Common myeloid progenitor, CD34-positive (primary cell): Measurements from ENCODE around the gene CYTL1.

Source experiments
- CTCF ChIA-PET: fragments of 350-600 bp; sonication (Branson Sonifier 250); formaldehyde crosslinking; loops from one replicate; lab custom pipeline; 2021; ENCODE audit warnings: antibody characterized with exemption; lab: Charles Lee
- POLR2A ChIA-PET: fragments of 350-600 bp; sonication (Branson Sonifier 250); formaldehyde crosslinking; loops from one replicate; lab custom pipeline; 2021; ENCODE audit warnings: antibody characterized with exemption; lab: Charles Lee
- DNase-seq, 3 donors: peaks; one replicate each; pipeline versions ENCODE4 v3.0.0 to v3.0.0-alpha.2; 2013
- H3K27ac ChIP-seq, 2 experiments: 1 replicate in 1 of 2; 2 replicates in 1 of 2; pipeline ENCODE4 v1.7.0; 2013; ENCODE audit warnings: inconsistent platforms in 2 of 2, low read length in 2 of 2, mild to moderate bottlenecking in 2 of 2, low read depth in 1 of 2, moderate library complexity in 1 of 2; ENCODE audit not compliant: severe bottlenecking in 2 of 2, insufficient read depth in 1 of 2, poor library complexity in 1 of 2
- H3K27me3 ChIP-seq, 5 experiments: replicated peaks in 2 of 5; 1 replicate in 3 of 5; 2 replicates in 2 of 5; pipeline versions ENCODE4 v1.6.1 to v1.7.0; 2013; ENCODE audit warnings: low read length in 4 of 5, mild to moderate bottlenecking in 2 of 5, moderate library complexity in 2 of 5, inconsistent platforms in 1 of 5; ENCODE audit not compliant: insufficient read depth in 5 of 5, control insufficient read depth in 4 of 5
- H3K36me3 ChIP-seq, 4 experiments: 1 replicate in 2 of 4; 2 replicates in 2 of 4; pipeline versions ENCODE4 v1.6.1 to v1.7.0; 2013; ENCODE audit warnings: low read length in 3 of 4, control low read depth in 1 of 4, mild to moderate bottlenecking in 1 of 4; ENCODE audit not compliant: control insufficient read depth in 4 of 4, insufficient read depth in 4 of 4
- H3K4me1 ChIP-seq, 4 experiments: 1 replicate in 3 of 4; 2 replicates in 1 of 4; pipeline versions ENCODE4 v1.6.1 to v1.7.1; 2013; ENCODE audit warnings: low read length in 3 of 4, mild to moderate bottlenecking in 3 of 4, control low read depth in 1 of 4, inconsistent platforms in 1 of 4, moderate library complexity in 1 of 4; ENCODE audit not compliant: control insufficient read depth in 4 of 4, insufficient read depth in 4 of 4; ENCODE audit errors: control extremely low read depth in 1 of 4
- H3K4me3 ChIP-seq, 7 experiments: 1 replicate in 4 of 7; 2 replicates in 3 of 7; pipeline versions ENCODE4 v1.5.1 to v1.7.0; 2013; ENCODE audit warnings: mild to moderate bottlenecking in 7 of 7, low read length in 6 of 7, moderate library complexity in 6 of 7, inconsistent platforms in 2 of 7, low read depth in 2 of 7, control low read depth in 1 of 7; ENCODE audit not compliant: insufficient read depth in 4 of 7, control insufficient read depth in 1 of 7; ENCODE audit errors: extremely low read depth in 1 of 7
- H3K9me3 ChIP-seq, 5 experiments: 1 replicate in 4 of 5; 2 replicates in 1 of 5; pipeline versions ENCODE4 v1.6.1 to v1.7.1; 2013; ENCODE audit warnings: low read length in 4 of 5, mild to moderate bottlenecking in 2 of 5, inconsistent platforms in 1 of 5, low read depth in 1 of 5, moderate library complexity in 1 of 5; ENCODE audit not compliant: control insufficient read depth in 4 of 5, insufficient read depth in 2 of 5; ENCODE audit errors: control extremely low read depth in 1 of 5
- WGBS: methylation state at CpG from one replicate; pipeline ENCODE4 v1.1.5; 2013; ENCODE audit not compliant: insufficient coverage; 5-methylcytosine and 5-hydroxymethylcytosine counted together

The CYTL1 gene

GRCh38 chr4:5036239-5036638 is 17.0 kb upstream of the CYTL1 start:
- 11% methylated on average over 4 of the region's 5 CpGs for WGBS
- H3K27me3 ChIP-seq: no peaks in the 10 kb centered on the region
- no peaks in the 10 kb centered on the region for H3K9me3 ChIP-seq
- H3K4me3 ChIP-seq: no peak overlapping the region
- DNase-seq: peak; percentile 90 to 98 (median 97)
- peaks cover 0 to 4% (median 0%) of the 10 kb centered on the region in 4 experiments for H3K36me3 ChIP-seq
- CTCF ChIA-PET: interaction anchor here (1.0 to 3.9 kb wide), 5 partner anchors 9 to 32 kb away, joined by 3 to 13 read pairs (median 9); partner anchors contain the start of gene STK32B
- POLR2A ChIA-PET: interaction anchor here (0.6 to 1.1 kb wide), 2 partner anchors 15 to 33 kb away, joined by 4 to 9 read pairs; no protein-coding TSS in a partner anchor
- H3K4me1 ChIP-seq: peaks cover 28 to 63% (median 58%) of the 10 kb centered on the region in 4 experiments
- peak overlapping the region; percentile 31 to 59 for H3K27ac ChIP-seq

GRCh38 chr4:5034206-5034605 is 14.9 kb upstream of the CYTL1 start:
- WGBS: 69% methylated on average over 7 of the region's 8 CpGs
- Histone ChIP-seq H3K4me1 (peaks cover 28 to 62% (median 58%) of the 10 kb centered on the region in 4 experiments), H3K36me3 (no peaks in the 10 kb centered on the region), H3K27ac (peak overlapping the region; percentile 47 to 71), H3K9me3 (no peaks in the 10 kb centered on the region), H3K4me3 (peak overlapping the region in 1 of 7 experiments; percentile 29), H3K27me3 (no peaks in the 10 kb centered on the region)
- ChIA-PET POLR2A (no interaction called here), CTCF (interaction anchor here (0.8 to 1.5 kb wide), 5 partner anchors 10 to 40 kb away, joined by 3 to 6 read pairs (median 3); no protein-coding TSS in a partner anchor)
- no peak for DNase-seq

- 9% methylated on average over 9 of the region's 10 CpGs for WGBS
Measured at GRCh38 chr4:5033281-5033841, 14.1 kb upstream of the CYTL1 start.

GRCh38 chr4:5032813-5033212 is 13.6 kb upstream of the CYTL1 start:
- Histone ChIP-seq H3K27ac (peak overlapping the region; percentile 47 to 71), H3K9me3 (no peaks in the 10 kb centered on the region), H3K4me1 (peaks cover 19 to 53% (median 51%) of the 10 kb centered on the region in 4 experiments), H3K36me3 (no peaks in the 10 kb centered on the region), H3K27me3 (no peaks in the 10 kb centered on the region), H3K4me3 (peak overlapping the region in 3 of 7 experiments; percentile 29 to 56 (median 48))
- POLR2A ChIA-PET: interaction anchor here (0.6 to 1.0 kb wide), 2 partner anchors 13 to 29 kb away, joined by 3 read pairs; no protein-coding TSS in a partner anchor
- DNase-seq: no peak
- 8% methylated on average over 2 of the region's 5 CpGs for WGBS
- CTCF ChIA-PET: interaction anchor here (1.2 to 1.5 kb wide), 5 partner anchors 9 to 15 kb away, joined by 3 to 6 read pairs (median 4); no protein-coding TSS in a partner anchor

More at GRCh38 chr4:5033281-5033841, 14.1 kb upstream of the CYTL1 start:
- POLR2A ChIA-PET: interaction anchor here (0.6 to 1.0 kb wide), 2 partner anchors 12 to 30 kb away, joined by 3 read pairs; no protein-coding TSS in a partner anchor
- peak in 2 of 3 donors; percentile 73 to 79 for DNase-seq
- H3K36me3 ChIP-seq: no peaks in the 10 kb centered on the region
- no peaks in the 10 kb centered on the region for H3K27me3 ChIP-seq
- CTCF ChIA-PET: interaction anchor here (0.8 to 1.5 kb wide), 7 partner anchors 9 to 39 kb away, joined by 3 to 6 read pairs (median 3); no protein-coding TSS in a partner anchor
- peak overlapping the region; percentile 47 to 71 for H3K27ac ChIP-seq
- H3K9me3 ChIP-seq: no peaks in the 10 kb centered on the region
- peak overlapping the region in 4 of 7 experiments; percentile 6 to 56 (median 38) for H3K4me3 ChIP-seq
- peaks cover 24 to 57% (median 56%) of the 10 kb centered on the region in 4 experiments for H3K4me1 ChIP-seq

- H3K4me3 ChIP-seq: no peak overlapping the region
- POLR2A ChIA-PET: no interaction called here
- H3K27ac ChIP-seq: no peak overlapping the region
- WGBS: 100% methylated on average over 1 of the region's 3 CpGs
- no peak for DNase-seq
- H3K4me1 ChIP-seq: peaks cover 10 to 52% (median 43%) of the 10 kb centered on the region in 4 experiments
- H3K9me3 ChIP-seq: no peaks in the 10 kb centered on the region
- no peaks in the 10 kb centered on the region for H3K27me3 ChIP-seq
- no peaks in the 10 kb centered on the region for H3K36me3 ChIP-seq
- CTCF ChIA-PET: interaction anchor here (1.5 to 2.6 kb wide), 3 partner anchors 9 to 21 kb away, joined by 5 to 14 read pairs (median 5); partner anchors contain the start of genes CYTL1 and STK32B
Measured at GRCh38 chr4:5030927-5031326, 11.7 kb upstream of the CYTL1 start.

GRCh38 chr4:5030221-5030620 is 11.0 kb upstream of the CYTL1 start:
- H3K27ac ChIP-seq: no peak overlapping the region
- CTCF ChIA-PET: interaction anchor here (1.5 to 2.6 kb wide), 3 partner anchors 8 to 22 kb away, joined by 5 to 14 read pairs (median 5); partner anchors contain the start of genes CYTL1 and STK32B

GRCh38 chr4:5029447-5029846 is 10.2 kb upstream of the CYTL1 start:
- Histone ChIP-seq H3K4me3 (no peak overlapping the region), H3K4me1 (peaks cover 3 to 38% (median 30%) of the 10 kb centered on the region in 4 experiments), H3K27me3 (no peaks in the 10 kb centered on the region), H3K9me3 (no peaks in the 10 kb centered on the region), H3K27ac (no peak overlapping the region), H3K36me3 (no peaks in the 10 kb centered on the region)
- POLR2A ChIA-PET: no interaction called here
- CTCF ChIA-PET: no interaction called here
- DNase-seq: no peak
- 97% methylated on average over 7 of the region's 8 CpGs for WGBS

More at GRCh38 chr4:5030221-5030620, 11.0 kb upstream of the CYTL1 start:
- H3K9me3 ChIP-seq: no peaks in the 10 kb centered on the region
- peaks cover 9 to 46% (median 38%) of the 10 kb centered on the region in 4 experiments for H3K4me1 ChIP-seq
- WGBS: 73% methylated on average over 1 of the region's 4 CpGs
- H3K27me3 ChIP-seq: no peaks in the 10 kb centered on the region
- no peaks in the 10 kb centered on the region for H3K36me3 ChIP-seq
- POLR2A ChIA-PET: no interaction called here
- no peak overlapping the region for H3K4me3 ChIP-seq
- no peak for DNase-seq
